Middle frontal gyrus (tissue), 1 donor: ENCODE data around the gene FUT8.
"Not testable (repeated sequence)": the region's sequence is repeated elsewhere in the genome, so short reads cannot be mapped to it uniquely, and the experiment has no call there.

ENCODE experiments used
- DNase-seq: peaks from one replicate; pipeline ENCODE4 v3.0.0-alpha.2; 2015; ENCODE audit warnings: low spot score; ENCODE audit errors: extremely low spot score

Gene FUT8

GRCh38 chr14:65613131-65613650 lies 200.7 kb downstream of the FUT8 start:
- no peak for DNase-seq

GRCh38 chr14:65618996-65619395 lies 206.5 kb downstream of the FUT8 start:
- no peak for DNase-seq

- no peak for DNase-seq
Observed at GRCh38 chr14:65620195-65620594, 207.7 kb downstream of the FUT8 start.

GRCh38 chr14:65622703-65623102 lies 210.2 kb downstream of the FUT8 start:
- no peak for DNase-seq

GRCh38 chr14:65623759-65624158 lies 211.2 kb downstream of the FUT8 start:
- no peak for DNase-seq

- no peak for DNase-seq
Observed at GRCh38 chr14:65627315-65627714, 214.8 kb downstream of the FUT8 start.

GRCh38 chr14:65628664-65629063 lies 216.1 kb downstream of the FUT8 start:
- no peak for DNase-seq

- DNase-seq: no peak
Observed at GRCh38 chr14:65631040-65631439, 218.5 kb downstream of the FUT8 start.

GRCh38 chr14:65632487-65632886 lies 220.0 kb downstream of the FUT8 start:
- no peak for DNase-seq

- DNase-seq: not testable (repeated sequence)
Observed at GRCh38 chr14:65633666-65634065, 221.1 kb downstream of the FUT8 start.

- no peak for DNase-seq
Observed at GRCh38 chr14:65637780-65638179, 225.2 kb downstream of the FUT8 start.

- DNase-seq: no peak
Observed at GRCh38 chr14:65639216-65639615, 226.7 kb downstream of the FUT8 start.

GRCh38 chr14:65650826-65651225 lies 238.3 kb downstream of the FUT8 start:
- no peak for DNase-seq

GRCh38 chr14:65656554-65656953 lies 244.0 kb downstream of the FUT8 start:
- DNase-seq: no peak

- no peak for DNase-seq
Observed at GRCh38 chr14:65658202-65658601, 245.7 kb downstream of the FUT8 start.

- DNase-seq: no peak
Observed at GRCh38 chr14:65661865-65662264, 249.3 kb downstream of the FUT8 start.

- no peak for DNase-seq
Observed at GRCh38 chr14:65664436-65664835, 251.9 kb downstream of the FUT8 start.

GRCh38 chr14:65676361-65677014 lies 264.0 kb downstream of the FUT8 start:
- DNase-seq: no peak

- DNase-seq: no peak
Observed at GRCh38 chr14:65685572-65685971, 273.0 kb downstream of the FUT8 start.

- no peak for DNase-seq
Observed at GRCh38 chr14:65686761-65687160, 274.2 kb downstream of the FUT8 start.

GRCh38 chr14:65689070-65689469 lies 276.5 kb downstream of the FUT8 start:
- no peak for DNase-seq

GRCh38 chr14:65692566-65692965 lies 280.0 kb downstream of the FUT8 start:
- not testable (repeated sequence) for DNase-seq

GRCh38 chr14:65696801-65697200 lies 284.3 kb downstream of the FUT8 start:
- DNase-seq: no peak
